Measurements from ENCODE around the gene C1QTNF1. TPM values are rescaled to one million over a fixed set of nuclear protein-coding genes. Genes with fewer than 3 reads are reported as not detected.

The C1QTNF1 gene
- total RNA-seq, 1 experiment from 2014 or later: 4.0 TPM

DNA sequence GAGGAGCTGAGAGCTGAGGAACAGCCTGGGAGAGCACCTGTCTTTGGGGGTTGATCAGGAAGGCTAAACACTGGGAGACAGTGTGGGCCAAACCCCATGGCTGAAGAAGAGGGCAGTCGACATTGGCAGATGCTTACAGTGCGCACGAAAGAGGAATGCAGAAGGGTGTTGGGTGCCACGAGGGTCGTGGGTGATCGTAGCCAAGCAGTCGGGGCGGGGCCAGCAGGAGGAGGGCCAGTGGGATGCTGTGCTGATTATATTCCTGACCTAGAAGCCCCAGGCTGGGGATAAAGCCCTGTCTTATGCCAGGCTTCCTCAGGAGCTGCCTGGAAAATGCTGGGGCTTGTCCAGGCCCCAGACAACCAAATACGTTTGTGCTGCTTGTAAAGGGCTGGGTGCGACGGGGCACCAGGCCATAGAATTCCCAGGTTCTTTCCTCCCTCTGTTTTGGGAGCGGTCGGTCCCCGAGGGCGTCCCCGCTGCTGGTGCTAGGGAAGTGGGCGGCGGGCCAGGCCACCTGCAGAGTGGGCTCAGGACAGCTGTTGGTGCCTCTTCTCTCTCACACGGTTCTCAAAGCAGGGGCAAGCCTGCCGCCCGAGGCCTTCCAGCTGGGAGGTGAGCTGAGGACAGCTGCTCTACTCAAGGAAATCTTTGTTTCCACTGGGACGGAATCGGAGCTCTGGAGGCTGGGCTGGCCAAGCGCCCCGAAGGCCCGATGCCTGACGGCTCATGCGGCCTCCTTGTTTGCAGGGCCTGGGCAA is 10.0 kb downstream of the C1QTNF1 start:
- H3K4me2 ChIP-seq (ENCODE audit: low read length): no peak overlapping the region

More for the DNA sequence above, 10.0 kb downstream of the C1QTNF1 start:
- no peaks in the 10 kb centered on the region for H4K20me1 ChIP-seq (ENCODE audit: insufficient read depth)
- H3K4me3 ChIP-seq (replicated peaks in 1 of 2; ENCODE audit: low read depth in 1 of 2, low read length in 2 of 2): no peak overlapping the region
- H3K27me3 ChIP-seq (ENCODE audit: insufficient read depth, low read length): no peaks in the 10 kb centered on the region
- H3K9me2 ChIP-seq (ENCODE audit: insufficient read depth): no peaks in the 10 kb centered on the region
- no peaks in the 10 kb centered on the region for H3K79me2 ChIP-seq (ENCODE audit: insufficient read depth, low read length)
- RAD21 ChIA-PET (ENCODE audit: low non-redundant PET in 1 of 2, low total read pairs in 2 of 2, uncharacterized antibody in 2 of 2, unreplicated experiment in 2 of 2): no interaction called here
- no peaks in the 10 kb centered on the region for H3K36me3 ChIP-seq (ENCODE audit: control insufficient read depth in 1 of 2, insufficient read depth in 2 of 2, low read length in 2 of 2)
- POLR2A ChIA-PET: no interaction called here
- no peak overlapping the region for H3K9ac ChIP-seq (ENCODE audit: low read length)
- no peaks in the 10 kb centered on the region for H3K9me3 ChIP-seq (ENCODE audit: control insufficient read depth in 1 of 2, insufficient read depth in 1 of 2, low read depth in 1 of 2, low read length in 2 of 2)
- DNase-seq (ENCODE audit: low read depth, low spot score) (no peak), ATAC-seq (no peak)
- no peak overlapping the region for H2AFZ ChIP-seq (ENCODE audit: low read depth, low read length, poor library complexity, severe bottlenecking)
- no peak for TF ChIP-seq FOSL1 (IDR thresholded peaks at IDR 0.05; ENCODE audit: low read depth)
- TF ChIP-seq RAD21 (IDR thresholded peaks at IDR 0.05; ENCODE audit: low read depth): no peak
- TF ChIP-seq JUND (IDR thresholded peaks at IDR 0.05): no peak
- TF ChIP-seq, protein P1, sequence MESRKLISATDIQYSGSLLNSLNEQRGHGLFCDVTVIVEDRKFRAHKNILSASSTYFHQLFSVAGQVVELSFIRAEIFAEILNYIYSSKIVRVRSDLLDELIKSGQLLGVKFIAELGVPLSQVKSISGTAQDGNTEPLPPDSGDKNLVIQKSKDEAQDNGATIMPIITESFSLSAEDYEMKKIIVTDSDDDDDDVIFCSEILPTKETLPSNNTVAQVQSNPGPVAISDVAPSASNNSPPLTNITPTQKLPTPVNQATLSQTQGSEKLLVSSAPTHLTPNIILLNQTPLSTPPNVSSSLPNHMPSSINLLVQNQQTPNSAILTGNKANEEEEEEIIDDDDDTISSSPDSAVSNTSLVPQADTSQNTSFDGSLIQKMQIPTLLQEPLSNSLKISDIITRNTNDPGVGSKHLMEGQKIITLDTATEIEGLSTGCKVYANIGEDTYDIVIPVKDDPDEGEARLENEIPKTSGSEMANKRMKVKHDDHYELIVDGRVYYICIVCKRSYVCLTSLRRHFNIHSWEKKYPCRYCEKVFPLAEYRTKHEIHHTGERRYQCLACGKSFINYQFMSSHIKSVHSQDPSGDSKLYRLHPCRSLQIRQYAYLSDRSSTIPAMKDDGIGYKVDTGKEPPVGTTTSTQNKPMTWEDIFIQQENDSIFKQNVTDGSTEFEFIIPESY (IDR thresholded peaks at IDR 0.05; ENCODE audit: extremely low read depth, insufficient replicate concordance, low read length): no peak
- no peak for TF ChIP-seq POLR2A (IDR thresholded peaks at IDR 0.05; ENCODE audit: borderline replicate concordance, extremely low read depth, insufficient read depth, insufficient read length)
- TF ChIP-seq ZNF274 (IDR thresholded peaks at IDR 0.05; ENCODE audit: low read depth, low read length): no peak
- no peak for TF ChIP-seq CEBPB (IDR thresholded peaks at IDR 0.05; ENCODE audit: low read depth)
- no peak for TF ChIP-seq TCF7L2 (IDR thresholded peaks at IDR 0.05; ENCODE audit: borderline replicate concordance, extremely low read depth, insufficient read depth, insufficient read length)
- TF ChIP-seq, protein P2, sequence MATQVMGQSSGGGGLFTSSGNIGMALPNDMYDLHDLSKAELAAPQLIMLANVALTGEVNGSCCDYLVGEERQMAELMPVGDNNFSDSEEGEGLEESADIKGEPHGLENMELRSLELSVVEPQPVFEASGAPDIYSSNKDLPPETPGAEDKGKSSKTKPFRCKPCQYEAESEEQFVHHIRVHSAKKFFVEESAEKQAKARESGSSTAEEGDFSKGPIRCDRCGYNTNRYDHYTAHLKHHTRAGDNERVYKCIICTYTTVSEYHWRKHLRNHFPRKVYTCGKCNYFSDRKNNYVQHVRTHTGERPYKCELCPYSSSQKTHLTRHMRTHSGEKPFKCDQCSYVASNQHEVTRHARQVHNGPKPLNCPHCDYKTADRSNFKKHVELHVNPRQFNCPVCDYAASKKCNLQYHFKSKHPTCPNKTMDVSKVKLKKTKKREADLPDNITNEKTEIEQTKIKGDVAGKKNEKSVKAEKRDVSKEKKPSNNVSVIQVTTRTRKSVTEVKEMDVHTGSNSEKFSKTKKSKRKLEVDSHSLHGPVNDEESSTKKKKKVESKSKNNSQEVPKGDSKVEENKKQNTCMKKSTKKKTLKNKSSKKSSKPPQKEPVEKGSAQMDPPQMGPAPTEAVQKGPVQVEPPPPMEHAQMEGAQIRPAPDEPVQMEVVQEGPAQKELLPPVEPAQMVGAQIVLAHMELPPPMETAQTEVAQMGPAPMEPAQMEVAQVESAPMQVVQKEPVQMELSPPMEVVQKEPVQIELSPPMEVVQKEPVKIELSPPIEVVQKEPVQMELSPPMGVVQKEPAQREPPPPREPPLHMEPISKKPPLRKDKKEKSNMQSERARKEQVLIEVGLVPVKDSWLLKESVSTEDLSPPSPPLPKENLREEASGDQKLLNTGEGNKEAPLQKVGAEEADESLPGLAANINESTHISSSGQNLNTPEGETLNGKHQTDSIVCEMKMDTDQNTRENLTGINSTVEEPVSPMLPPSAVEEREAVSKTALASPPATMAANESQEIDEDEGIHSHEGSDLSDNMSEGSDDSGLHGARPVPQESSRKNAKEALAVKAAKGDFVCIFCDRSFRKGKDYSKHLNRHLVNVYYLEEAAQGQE (IDR thresholded peaks at IDR 0.05; ENCODE audit: low read depth): no peak
- TF ChIP-seq POLR2AphosphoS5 (IDR thresholded peaks at IDR 0.05; ENCODE audit: low read depth, low read length): no peak
- TF ChIP-seq ZFX (IDR thresholded peaks at IDR 0.05): no peak
- no peak for TF ChIP-seq ELF1 (IDR thresholded peaks at IDR 0.05; ENCODE audit: borderline replicate concordance, low read depth)
- TF ChIP-seq YY1 (IDR thresholded peaks at IDR 0.05; ENCODE audit: extremely low read depth, insufficient replicate concordance, low read depth, low read length): no peak
- TF ChIP-seq, protein P3, sequence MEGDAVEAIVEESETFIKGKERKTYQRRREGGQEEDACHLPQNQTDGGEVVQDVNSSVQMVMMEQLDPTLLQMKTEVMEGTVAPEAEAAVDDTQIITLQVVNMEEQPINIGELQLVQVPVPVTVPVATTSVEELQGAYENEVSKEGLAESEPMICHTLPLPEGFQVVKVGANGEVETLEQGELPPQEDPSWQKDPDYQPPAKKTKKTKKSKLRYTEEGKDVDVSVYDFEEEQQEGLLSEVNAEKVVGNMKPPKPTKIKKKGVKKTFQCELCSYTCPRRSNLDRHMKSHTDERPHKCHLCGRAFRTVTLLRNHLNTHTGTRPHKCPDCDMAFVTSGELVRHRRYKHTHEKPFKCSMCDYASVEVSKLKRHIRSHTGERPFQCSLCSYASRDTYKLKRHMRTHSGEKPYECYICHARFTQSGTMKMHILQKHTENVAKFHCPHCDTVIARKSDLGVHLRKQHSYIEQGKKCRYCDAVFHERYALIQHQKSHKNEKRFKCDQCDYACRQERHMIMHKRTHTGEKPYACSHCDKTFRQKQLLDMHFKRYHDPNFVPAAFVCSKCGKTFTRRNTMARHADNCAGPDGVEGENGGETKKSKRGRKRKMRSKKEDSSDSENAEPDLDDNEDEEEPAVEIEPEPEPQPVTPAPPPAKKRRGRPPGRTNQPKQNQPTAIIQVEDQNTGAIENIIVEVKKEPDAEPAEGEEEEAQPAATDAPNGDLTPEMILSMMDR (IDR thresholded peaks at IDR 0.05 in 2 of 3, conservative IDR thresholded peaks at IDR 0.05 in 1 of 3; ENCODE audit: borderline replicate concordance in 1 of 3, insufficient read depth in 1 of 3, low read depth in 2 of 3, low read length in 2 of 3): no peak
- TF ChIP-seq SIN3A (IDR thresholded peaks at IDR 0.05; ENCODE audit: low read depth): no peak
- TF ChIP-seq EGR1 (IDR thresholded peaks at IDR 0.05; ENCODE audit: low read depth): no peak
- TF ChIP-seq SP1 (IDR thresholded peaks at IDR 0.05; ENCODE audit: low read depth): no peak
- no peak for TF ChIP-seq CBX3 (IDR thresholded peaks at IDR 0.05; ENCODE audit: low read depth)
- BruUV-seq (replicated peaks): no TSS peak
- intact Hi-C loops (cut with micrococcal nuclease): no loop called here
- CTCF ChIA-PET: interaction anchor here (1.4 to 2.2 kb wide), 2 partner anchors 8 to 12 kb away, joined by 6 to 10 read pairs; no protein-coding TSS in a partner anchor
- H3K27ac ChIP-seq (ENCODE audit: low read depth, low read length): no peak overlapping the region
- peaks cover 2 to 8% of the 10 kb centered on the region in 2 experiments; a peak in 3 of 4 replicates for H3K4me1 ChIP-seq (ENCODE audit: control insufficient read depth in 1 of 2, insufficient read depth in 2 of 2, low read length in 2 of 2)

Measured in HCT116 (cell line).